Measurements from ENCODE around the gene PAFAH2.
A peak's percentile ranks its signal among the peaks of the same experiment; 100 is the strongest.

Gene PAFAH2

DNA sequence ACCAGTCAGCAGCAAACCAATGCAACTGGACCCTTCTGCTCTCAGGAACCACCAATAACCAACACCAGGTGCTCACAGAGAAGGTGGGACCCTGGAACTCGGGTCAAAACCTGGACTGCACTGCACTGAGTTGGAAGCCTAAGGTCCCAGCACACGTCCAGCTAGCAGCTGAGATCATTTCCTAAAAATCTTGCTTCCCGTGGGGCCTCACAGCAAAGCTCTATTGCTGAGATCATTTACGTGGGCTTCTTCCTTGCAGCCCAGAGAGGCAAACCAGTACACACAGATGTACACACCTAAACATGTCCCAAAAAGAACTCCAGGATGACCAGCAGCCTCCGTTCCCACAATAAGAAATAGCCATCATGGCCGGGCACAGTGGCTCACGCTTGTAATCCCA is 68.8 kb downstream of the PAFAH2 start:
- no peak for DNase-seq (ENCODE audit: low read depth)

GRCh38 chr1:25927521-25928265 is 70.2 kb downstream of the PAFAH2 start:
- no peak for DNase-seq (ENCODE audit: low read depth)

GRCh38 chr1:25926731-25927496 is 70.9 kb downstream of the PAFAH2 start:
- DNase-seq (ENCODE audit: low read depth): no peak

DNA sequence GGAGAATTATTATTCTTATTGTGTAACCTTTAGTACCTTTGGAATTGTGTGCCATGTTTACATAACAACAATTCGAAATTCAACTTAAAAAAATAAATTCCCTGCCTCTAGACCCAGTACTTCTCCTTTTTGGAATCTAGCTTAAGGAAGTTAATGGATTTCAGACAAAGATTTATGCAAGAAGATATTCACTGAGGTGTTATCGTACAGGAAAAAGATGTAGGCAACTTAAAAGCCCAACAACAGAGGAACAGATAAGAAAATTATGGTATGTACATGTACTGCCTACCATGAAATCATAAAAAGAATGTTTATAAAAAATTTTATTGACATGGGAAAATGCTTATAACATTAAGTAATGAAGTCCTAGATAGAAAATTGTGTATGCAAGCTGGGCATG is 73.4 kb downstream of the PAFAH2 start:
- no peak for DNase-seq (ENCODE audit: low read depth)

- no peak for DNase-seq (ENCODE audit: low read depth)
Observed at GRCh38 chr1:25922971-25923552, 74.8 kb downstream of the PAFAH2 start.

- DNase-seq (ENCODE audit: low read depth): no peak
Observed at GRCh38 chr1:25922056-25922970, 75.5 kb downstream of the PAFAH2 start.

GRCh38 chr1:25918615-25919014 is 79.2 kb downstream of the PAFAH2 start:
- DNase-seq (ENCODE audit: low read depth): no peak

GRCh38 chr1:25917996-25918395 is 79.9 kb downstream of the PAFAH2 start:
- DNase-seq (ENCODE audit: low read depth): no peak

GRCh38 chr1:25916460-25916859 is 81.4 kb downstream of the PAFAH2 start:
- DNase-seq (ENCODE audit: low read depth): no peak

DNA sequence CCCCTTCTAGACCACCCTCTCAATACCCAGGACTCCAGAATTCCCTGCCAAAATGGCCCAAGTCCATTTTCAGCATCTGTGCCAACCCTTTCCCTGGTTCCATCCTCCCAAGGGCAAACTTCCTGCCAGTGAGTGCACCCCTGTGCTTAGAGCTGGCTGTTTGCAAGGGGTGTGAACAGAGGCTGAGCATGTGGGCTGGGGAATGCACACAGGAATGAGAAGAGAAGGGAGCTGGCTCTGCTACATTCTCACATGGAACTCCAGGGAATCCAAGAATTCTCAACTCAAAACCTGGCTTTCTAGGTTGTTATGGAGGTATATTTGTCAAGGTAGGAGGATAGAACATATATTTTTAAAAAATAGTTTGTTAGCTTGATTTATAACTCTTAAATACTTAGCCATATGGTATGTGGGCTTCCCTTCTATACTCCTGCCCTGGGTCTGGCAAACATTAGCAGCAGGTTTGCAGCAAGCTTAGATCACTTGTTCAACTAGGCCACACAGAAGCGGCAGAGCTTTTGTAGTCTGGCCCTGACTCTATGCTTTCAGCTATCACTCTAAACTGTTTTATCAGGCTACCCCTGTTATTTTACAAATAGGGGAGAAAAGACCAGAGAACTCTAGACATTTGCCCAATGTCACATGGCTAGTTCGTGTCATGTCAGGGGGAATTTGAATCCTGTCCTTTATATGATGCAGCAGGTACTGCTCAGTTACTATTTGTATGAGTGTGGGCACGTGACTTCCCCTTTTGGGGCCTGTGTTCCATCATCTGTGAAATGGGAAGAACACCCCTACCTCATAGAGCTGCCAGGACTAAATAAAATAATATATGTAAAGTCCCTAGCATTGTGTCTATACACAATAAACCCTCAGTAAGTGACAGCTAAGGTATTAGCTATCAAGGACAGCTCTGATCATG is 83.5 kb downstream of the PAFAH2 start:
- DNase-seq (ENCODE audit: low read depth): no peak

DNA sequence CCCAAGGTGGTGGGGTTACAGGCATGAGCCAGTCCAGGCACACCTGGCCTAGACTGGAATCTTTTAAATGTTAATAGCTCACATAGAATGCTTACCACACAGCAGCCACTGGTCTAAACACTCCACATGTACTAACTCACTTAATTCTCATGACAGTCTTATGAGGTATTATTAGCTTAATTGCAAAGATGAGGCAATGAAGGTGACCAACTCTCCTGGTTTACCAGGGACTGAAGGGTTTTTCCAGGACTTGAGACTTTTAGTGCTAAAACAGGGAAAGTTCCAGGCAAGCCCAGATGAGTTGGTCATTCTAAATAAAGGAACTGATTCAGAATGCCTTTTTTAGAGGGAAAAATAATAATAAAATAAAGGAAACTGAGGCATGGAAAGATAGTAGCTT is 84.7 kb downstream of the PAFAH2 start:
- no peak for DNase-seq (ENCODE audit: low read depth)

DNA sequence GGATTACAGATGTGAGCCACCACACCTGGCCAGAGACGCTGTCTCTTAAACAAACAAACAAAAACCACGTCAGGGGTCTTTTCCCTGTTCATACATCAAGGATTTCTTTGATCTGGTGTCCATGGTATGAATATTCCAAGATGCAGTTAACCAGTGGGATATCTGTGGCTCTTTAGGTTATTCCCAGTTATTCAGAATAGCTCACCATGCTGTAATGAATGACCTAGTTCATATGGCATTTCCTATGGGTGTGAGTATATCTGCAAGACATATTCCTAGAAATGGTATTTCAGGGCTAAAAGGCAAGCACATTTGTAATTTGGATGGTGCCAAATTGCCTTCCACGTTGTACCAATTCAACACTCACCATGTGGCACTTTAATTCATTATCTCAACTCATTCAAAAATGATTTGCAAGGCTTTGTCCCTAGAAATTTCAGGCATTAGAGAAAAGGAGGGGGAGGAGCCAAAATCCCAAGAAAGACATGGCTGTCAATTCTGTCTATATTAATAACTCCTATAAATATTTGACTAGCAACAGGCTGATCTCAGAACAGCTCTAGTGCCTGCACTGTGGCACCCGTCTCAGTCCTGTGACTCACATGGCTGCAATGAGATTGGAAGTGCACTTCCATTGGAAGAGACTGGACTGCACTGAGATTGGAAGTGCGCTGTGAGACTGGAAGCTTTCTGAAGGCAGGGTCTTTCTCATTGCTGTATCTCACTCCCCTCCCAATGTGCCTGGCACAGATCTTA is 85.6 kb downstream of the PAFAH2 start:
- DNase-seq (ENCODE audit: low read depth): peak; percentile 59

- DNase-seq (ENCODE audit: low read depth): no peak
Observed at GRCh38 chr1:25911162-25911561, 86.7 kb downstream of the PAFAH2 start.

Data from GM04503 (cell line).